GM10266 (cell line): ENCODE results near the gene EHHADH.
"Not testable (repeated sequence)": the region's sequence is repeated elsewhere in the genome, so short reads cannot be mapped to it uniquely, and the experiment has no call there.

Source experiments
- DNase-seq: peaks from one replicate; pipeline ENCODE4 v3.0.0; 2012; ENCODE audit errors: extremely low spot score
- TF ChIP-seq, protein P1 (sequence below): IDR thresholded peaks from 2 replicates; pipeline ENCODE4 v1.5.1; 2012; ENCODE audit warnings: mild to moderate bottlenecking, low read depth; ENCODE audit not compliant: control insufficient read depth, insufficient read depth; ENCODE audit errors: missing control alignments

EHHADH gene

DNA sequence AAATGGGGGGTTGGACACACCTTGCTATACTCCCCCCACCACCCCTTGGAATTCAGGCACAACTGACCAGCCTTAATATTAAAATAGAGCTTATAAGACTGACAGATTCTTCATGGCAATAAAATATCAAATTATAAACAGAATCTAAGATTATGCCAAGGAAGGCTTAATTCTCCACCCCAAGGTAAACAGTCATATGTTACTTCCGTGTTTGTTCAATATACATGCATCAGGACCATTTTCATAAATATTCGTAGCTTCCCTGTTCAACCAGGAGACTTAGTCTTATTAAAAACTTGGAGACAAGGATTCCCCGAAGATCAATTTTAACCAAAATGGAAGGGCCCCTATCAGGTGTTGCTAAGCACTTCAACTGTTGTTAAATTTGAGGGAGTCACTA, 13.3 kb upstream of the EHHADH start:
- DNase-seq: no peak
- TF ChIP-seq, protein P1, sequence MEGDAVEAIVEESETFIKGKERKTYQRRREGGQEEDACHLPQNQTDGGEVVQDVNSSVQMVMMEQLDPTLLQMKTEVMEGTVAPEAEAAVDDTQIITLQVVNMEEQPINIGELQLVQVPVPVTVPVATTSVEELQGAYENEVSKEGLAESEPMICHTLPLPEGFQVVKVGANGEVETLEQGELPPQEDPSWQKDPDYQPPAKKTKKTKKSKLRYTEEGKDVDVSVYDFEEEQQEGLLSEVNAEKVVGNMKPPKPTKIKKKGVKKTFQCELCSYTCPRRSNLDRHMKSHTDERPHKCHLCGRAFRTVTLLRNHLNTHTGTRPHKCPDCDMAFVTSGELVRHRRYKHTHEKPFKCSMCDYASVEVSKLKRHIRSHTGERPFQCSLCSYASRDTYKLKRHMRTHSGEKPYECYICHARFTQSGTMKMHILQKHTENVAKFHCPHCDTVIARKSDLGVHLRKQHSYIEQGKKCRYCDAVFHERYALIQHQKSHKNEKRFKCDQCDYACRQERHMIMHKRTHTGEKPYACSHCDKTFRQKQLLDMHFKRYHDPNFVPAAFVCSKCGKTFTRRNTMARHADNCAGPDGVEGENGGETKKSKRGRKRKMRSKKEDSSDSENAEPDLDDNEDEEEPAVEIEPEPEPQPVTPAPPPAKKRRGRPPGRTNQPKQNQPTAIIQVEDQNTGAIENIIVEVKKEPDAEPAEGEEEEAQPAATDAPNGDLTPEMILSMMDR: no peak

DNA sequence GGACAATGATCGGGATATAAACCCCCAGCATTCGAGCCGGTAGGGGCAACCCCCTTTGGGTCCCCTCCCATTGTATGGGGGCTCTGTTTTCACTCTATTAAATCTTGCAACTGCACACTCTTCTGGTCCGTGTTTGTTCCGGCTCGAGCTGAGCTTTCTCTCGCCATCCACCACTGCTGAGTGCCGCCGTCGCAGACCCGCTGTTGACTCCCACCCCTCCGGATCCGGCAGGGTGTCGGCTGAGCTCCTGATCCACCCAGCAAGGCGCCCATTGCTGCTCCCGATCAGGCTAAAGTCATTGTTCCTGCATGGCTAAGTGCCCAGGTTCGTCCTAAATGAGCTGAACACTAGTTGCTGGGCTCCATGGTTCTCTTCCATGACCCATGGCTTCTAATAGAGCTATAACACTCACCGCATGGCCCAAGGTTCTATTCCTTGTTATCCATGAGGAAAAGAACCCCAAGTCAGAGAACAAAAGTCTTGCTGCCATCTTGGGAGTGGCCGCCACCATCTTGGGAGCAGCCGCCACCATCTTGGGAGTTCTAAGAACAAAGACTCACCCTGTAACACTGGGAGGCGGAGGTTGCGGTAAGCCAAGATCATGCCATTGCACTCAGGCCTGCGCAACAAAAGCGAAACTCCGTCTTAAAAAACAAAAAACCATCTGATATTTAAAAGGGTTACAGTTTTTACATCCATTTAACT, 11.2 kb upstream of the EHHADH start:
- DNase-seq: no peak

DNA sequence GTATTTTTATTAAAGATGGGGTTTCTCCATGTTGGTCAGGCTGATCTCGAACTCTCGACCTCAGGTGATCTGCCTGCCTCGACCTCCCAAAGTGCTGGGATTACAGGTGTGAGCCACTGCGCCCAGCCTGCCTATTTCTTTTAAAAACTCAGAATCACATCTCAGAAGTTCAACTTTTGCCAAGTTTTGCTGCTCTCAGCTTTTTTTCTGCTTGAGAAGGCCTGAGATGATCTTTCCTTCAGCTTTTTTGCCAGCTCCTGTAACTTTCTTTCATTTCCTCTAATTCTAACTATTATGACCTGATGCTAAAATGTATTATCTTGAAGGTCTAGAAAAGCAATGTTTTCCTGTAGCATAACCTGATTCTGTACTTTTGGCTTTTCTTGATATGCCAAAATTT, 9.6 kb upstream of the EHHADH start:
- TF ChIP-seq, protein P1: no peak
- DNase-seq: no peak

More for the DNA sequence above, 11.2 kb upstream of the EHHADH start:
- TF ChIP-seq, protein P1: no peak

DNA sequence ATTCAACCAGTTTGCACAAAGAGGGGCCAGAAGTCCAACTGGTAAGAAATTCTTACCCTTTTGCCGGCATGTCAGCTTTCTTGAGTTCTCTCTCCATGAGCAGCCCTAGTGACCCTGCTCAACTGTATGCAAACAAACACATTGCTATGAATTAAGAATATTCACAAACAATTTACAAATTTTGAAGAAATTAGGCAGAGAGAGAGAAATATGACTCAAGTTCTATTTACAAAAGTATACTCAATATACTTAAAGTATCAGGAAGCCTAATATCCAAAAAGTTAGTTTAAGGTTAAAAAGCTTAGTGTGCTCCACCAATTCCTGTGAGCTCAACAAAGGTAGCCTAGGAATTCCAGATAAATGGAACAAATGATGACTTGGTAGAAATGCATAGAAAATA, 3.5 kb upstream of the EHHADH start:
- TF ChIP-seq, protein P1: no peak
- DNase-seq: no peak

- TF ChIP-seq, protein P1: no peak
- no peak for DNase-seq
Observed at GRCh38 chr3:185254799-185255198, 950 bp upstream of the EHHADH start.

DNA sequence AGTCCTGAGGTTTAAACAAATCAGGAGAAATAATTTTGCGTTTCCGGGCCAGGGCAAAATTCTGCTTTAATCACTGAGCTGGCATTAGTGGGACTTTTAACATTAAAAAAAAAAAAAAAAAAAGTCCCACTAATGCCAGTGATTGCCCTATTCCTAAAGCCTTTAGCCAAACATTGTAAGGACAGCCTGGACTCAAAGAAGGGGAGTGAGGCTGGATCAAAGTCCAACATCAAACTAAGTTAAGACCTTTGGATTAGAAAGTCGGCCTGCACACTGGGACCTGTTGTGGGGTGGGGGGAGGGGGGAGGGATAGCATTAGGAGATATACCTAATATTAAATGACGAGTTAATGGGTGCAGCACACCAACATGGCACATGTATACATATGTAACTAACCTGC, 716 bp downstream of the EHHADH start:
- DNase-seq: not testable (repeated sequence)

GRCh38 chr3:185251272-185251671, 2.6 kb downstream of the EHHADH start:
- no peak for DNase-seq
- TF ChIP-seq, protein P1: no peak

GRCh38 chr3:185250653-185251052, 3.2 kb downstream of the EHHADH start:
- no peak for DNase-seq
- TF ChIP-seq, protein P1: no peak
